IMR-90 (cell line): ENCODE measurements around the gene ATXN1. TPM values are rescaled to one million over a fixed set of nuclear protein-coding genes. Genes with fewer than 3 reads are reported as not detected.

ENCODE experiments used
- ATAC-seq: fragments of 200-7000 bp; cut with Tn5 transposase; 2 replicates; pipeline ENCODE4 v1.9.1; 2020; ENCODE audit warnings: low read depth, mild to moderate bottlenecking, moderate library complexity
- BruUV-seq: library from RNA; stranded (reverse); fragments of 400-500 nt; replicated peaks from 2 replicates; lab custom pipeline; 2021; lab: Mats Ljungman, UMichigan
- CTCF ChIA-PET: fragments of 300-600 bp; formaldehyde crosslinking; extraction: SDS; loops from one replicate; lab custom pipeline; 2021; ENCODE audit warnings: antibody characterized with exemption; lab: Yijun Ruan, JAX
- POLR2A ChIA-PET: fragments of 300-600 bp; sonication (Branson Sonifier 250); formaldehyde crosslinking; loops from one replicate; lab custom pipeline; 2022; ENCODE audit warnings: antibody characterized with exemption; ENCODE audit not compliant: unreplicated experiment; lab: Charles Lee
- DNase-seq: peaks from one replicate; pipeline ENCODE4 v3.0.0; 2013
- H2AFZ ChIP-seq: replicated peaks from 2 replicates; pipeline ENCODE3; 2013; ENCODE audit warnings: low read length, mild to moderate bottlenecking; ENCODE audit not compliant: poor library complexity
- H2AK5ac ChIP-seq: 2 replicates; pipeline ENCODE4 v1.6.1; 2013; ENCODE audit warnings: low read depth, low read length, inconsistent platforms
- H2AK9ac ChIP-seq: replicated peaks from 2 replicates; pipeline ENCODE3; 2013; ENCODE audit warnings: mild to moderate bottlenecking, low read depth, low read length, moderate library complexity; ENCODE audit not compliant: poor library complexity
- H2BK120ac ChIP-seq: 2 replicates; pipeline ENCODE4 v1.6.1; 2013; ENCODE audit warnings: low read depth, low read length, inconsistent platforms
- H2BK15ac ChIP-seq: 3 replicates; pipeline ENCODE4 v1.6.1; 2013; ENCODE audit warnings: low read depth, low read length, inconsistent platforms
- H2BK20ac ChIP-seq: 2 replicates; pipeline ENCODE4 v1.6.1; 2013; ENCODE audit warnings: low read depth, mild to moderate bottlenecking, inconsistent platforms, low read length, moderate library complexity
- H2BK5ac ChIP-seq: 2 replicates; pipeline ENCODE4 v1.6.1; 2013; ENCODE audit warnings: mild to moderate bottlenecking, low read depth, low read length, inconsistent platforms; ENCODE audit not compliant: poor library complexity, severe bottlenecking
- H3K14ac ChIP-seq: replicated peaks from 2 replicates; pipeline ENCODE4 v1.6.1; 2013; ENCODE audit warnings: low read depth, low read length, inconsistent platforms
- H3K18ac ChIP-seq: 2 replicates; pipeline ENCODE4 v1.6.1; 2013; ENCODE audit warnings: low read depth, low read length, control low read depth
- H3K23ac ChIP-seq: 2 replicates; pipeline ENCODE4 v1.6.1; 2013; ENCODE audit warnings: low read depth, low read length, inconsistent platforms
- H3K27ac ChIP-seq: 2 replicates; pipeline ENCODE4 v1.5.1; 2013; ENCODE audit warnings: mild to moderate bottlenecking, control low read depth, low read length; ENCODE audit not compliant: insufficient read depth
- H3K27me3 ChIP-seq: 2 replicates; pipeline ENCODE4 v1.6.1; 2013; ENCODE audit warnings: low read length; ENCODE audit not compliant: control insufficient read depth, insufficient read depth
- H3K36me3 ChIP-seq: 2 replicates; pipeline ENCODE4 v1.6.1; 2013; ENCODE audit warnings: low read length, mixed read lengths; ENCODE audit not compliant: control insufficient read depth, insufficient read depth
- H3K4ac ChIP-seq: 2 replicates; pipeline ENCODE4 v1.6.1; 2013; ENCODE audit warnings: low read depth, low read length, inconsistent platforms
- H3K4me1 ChIP-seq: 2 replicates; pipeline ENCODE4 v1.6.1; 2013; ENCODE audit warnings: low read length, mixed read lengths; ENCODE audit not compliant: control insufficient read depth, insufficient read depth
- H3K4me2 ChIP-seq: 2 replicates; pipeline ENCODE4 v1.6.1; 2013; ENCODE audit warnings: low read depth, mild to moderate bottlenecking, control low read depth, low read length, moderate library complexity
- H3K4me3 ChIP-seq: 2 replicates; pipeline ENCODE4 v1.5.1; 2013; ENCODE audit warnings: low read depth, mild to moderate bottlenecking, control low read depth, low read length, moderate library complexity; ENCODE audit not compliant: insufficient read depth
- H3K56ac ChIP-seq: 2 replicates; pipeline ENCODE4 v1.6.1; 2013; ENCODE audit warnings: low read length, inconsistent platforms; ENCODE audit not compliant: insufficient read depth; ENCODE audit errors: extremely low read depth
- H3K79me1 ChIP-seq, 2 experiments: 2 replicates each; pipeline ENCODE4 v1.6.1; 2013; ENCODE audit warnings: low read length in 2 of 2, inconsistent platforms in 1 of 2, low read depth in 1 of 2
- H3K9ac ChIP-seq: 2 replicates; pipeline ENCODE4 v1.6.1; 2013; ENCODE audit warnings: low read depth, low read length, control low read depth
- H3K9me1 ChIP-seq: 2 replicates; pipeline ENCODE4 v1.6.1; 2013; ENCODE audit warnings: low read length, inconsistent platforms; ENCODE audit not compliant: insufficient read depth
- H3K9me3 ChIP-seq: 2 replicates; pipeline ENCODE4 v1.6.1; 2013; ENCODE audit warnings: low read length; ENCODE audit not compliant: control insufficient read depth, insufficient read depth
- H4K20me1 ChIP-seq: 2 replicates; pipeline ENCODE4 v1.6.1; 2013; ENCODE audit warnings: low read length, inconsistent platforms; ENCODE audit not compliant: insufficient read depth
- H4K5ac ChIP-seq: 2 replicates; pipeline ENCODE4 v1.6.1; 2013; ENCODE audit warnings: mild to moderate bottlenecking, low read depth, low read length, control low read depth
- H4K8ac ChIP-seq, 2 experiments: 2 replicates each; pipeline ENCODE4 v1.6.1; 2013; ENCODE audit warnings: low read depth in 2 of 2, low read length in 2 of 2, control low read depth in 1 of 2, inconsistent platforms in 1 of 2
- H4K91ac ChIP-seq: 2 replicates; pipeline ENCODE4 v1.6.1; 2013; ENCODE audit warnings: low read depth, low read length, inconsistent platforms; ENCODE audit not compliant: insufficient read depth
- NFE2L2 ChIP-seq: fragments of 150-350 bp; IDR thresholded peaks from 2 replicates; pipeline ENCODE4 v1.6.1; 2016; ENCODE audit warnings: low read depth, mild to moderate bottlenecking, low read length
- POLR2A ChIP-seq: IDR thresholded peaks from 2 replicates; pipeline ENCODE4 v1.6.1; 2012; ENCODE audit warnings: mild to moderate bottlenecking, low read depth, low read length
- RFX5 ChIP-seq: IDR thresholded peaks from 2 replicates; pipeline ENCODE4 v1.8.0; 2012; ENCODE audit warnings: low read depth, mild to moderate bottlenecking, low read length, moderate library complexity
- WGBS, 2 experiments: methylation state at CpG; one replicate each; pipeline versions ENCODE4 v1.1.5 to v1.1.7; 2013; ENCODE audit warnings: missing lambda C conversion rate in 2 of 2; ENCODE audit not compliant: insufficient read length in 1 of 2; ENCODE audit errors: extremely low coverage in 2 of 2; 5-methylcytosine and 5-hydroxymethylcytosine counted together
- dilution Hi-C: fragments of 300-500 bp; cut with HindIII; formaldehyde crosslinking; loops from one replicate; pipeline ENCODE4 v1.14.3; 2018; ENCODE audit warnings: low sequenced_read_pairs; ENCODE audit not compliant: unreplicated experiment
- in situ Hi-C: fragments of 300-500 bp; cut with MboI; formaldehyde crosslinking; loops from 3 replicates; pipeline ENCODE4 v1.14.3; 2019; ENCODE audit warnings: low sequenced_read_pairs, inconsistent platforms, mixed read lengths
- intact Hi-C: fragments of 100-400 bp; cut with micrococcal nuclease; formaldehyde crosslinking; loops from 2 replicates; pipeline ENCODE4 v1.10.0; 2022
- polyA plus RNA-seq, 3 experiments: library from polyadenylated mRNA; depleted of rRNA; stranded (reverse); fragments of >200 nt; gene quantifications; 2 replicates each; pipeline ENCODE4 v1.2.3, GENCODE V29; 2012; ENCODE audit warnings: low replicate concordance in 1 of 3
- total RNA-seq: library from RNA; depleted of rRNA; stranded (reverse); fragments of >200 nt; gene quantifications from 2 replicates; pipeline ENCODE4 v1.2.3, GENCODE V29; 2012

ATXN1 gene
- total and polyA plus RNA-seq, 2 of the 4 experiments (the other 2 are of a cell fraction) = 7.3 to 11.1 TPM

DNA sequence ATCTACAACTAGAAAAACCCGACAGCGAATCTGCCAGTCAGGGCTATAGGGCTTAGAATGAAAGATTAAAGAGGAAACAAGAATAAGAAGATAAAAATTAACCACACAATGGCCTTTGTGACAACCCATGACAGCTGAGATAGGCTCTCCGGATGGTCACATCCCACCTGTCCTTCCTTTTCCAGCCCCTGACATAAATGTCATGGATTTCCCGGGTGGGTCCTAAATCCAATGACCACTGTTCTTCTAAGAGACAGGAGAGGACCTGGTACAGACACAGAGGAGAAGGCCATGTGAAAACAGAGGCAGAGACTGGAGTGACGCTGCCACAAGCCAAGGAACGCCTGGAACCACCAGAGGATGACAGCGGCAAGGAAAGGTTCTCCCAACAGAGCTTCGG is 41.8 kb downstream of the ATXN1 start:
- ATAC-seq = no peak
- Histone ChIP-seq H2AK5ac (no peak overlapping the region), H3K14ac (peak overlapping the region; percentile 26), H3K4me3 (no peak overlapping the region), H2BK20ac (no peak overlapping the region), H3K56ac (no peak overlapping the region), H3K23ac (no peak overlapping the region), H2BK5ac (no peak overlapping the region), H3K27me3 (no peaks in the 10 kb centered on the region), H4K20me1 (peaks cover 7% of the 10 kb centered on the region; the same call in 1 of the 2 replicates), H4K91ac (no peak overlapping the region), H4K5ac (no peak overlapping the region), H3K9ac (no peak overlapping the region), H3K4me2 (no peak overlapping the region), H2AFZ (no peak overlapping the region), H3K18ac (no peak overlapping the region; the same call in 1 of the 2 replicates), H3K27ac (no peak overlapping the region), H2AK9ac (no peak overlapping the region), H2BK15ac (no peak overlapping the region), H3K4me1 (peaks cover 17% of the 10 kb centered on the region), H3K36me3 (peaks cover 6% of the 10 kb centered on the region; the same call in 1 of the 2 replicates), H2BK120ac (no peak overlapping the region), H4K8ac (no peak overlapping the region), H3K9me3 (no peaks in the 10 kb centered on the region), H3K4ac (no peak overlapping the region), H3K9me1 (peaks cover 14% of the 10 kb centered on the region), H3K79me1 (peaks cover 35 to 73% of the 10 kb centered on the region in 2 experiments)
- 100% methylated on average over 4 of the region's 8 CpGs; no CpG with 5 or more reads in 1 of the 2 experiments for WGBS, 2 experiments
- in situ Hi-C loops (no loop called here), dilution Hi-C loops (no loop called here), intact Hi-C loops (no loop called here)
- no peak for DNase-seq
- BruUV-seq = no TSS peak
- no peak for TF ChIP-seq POLR2A
- TF ChIP-seq NFE2L2 = no peak
- TF ChIP-seq RFX5 = no peak
- ChIA-PET CTCF (no interaction called here), POLR2A (no interaction called here)
